Measurements from ENCODE around the gene MYLK2.

- no peak for TF ChIP-seq CTCF (conservative IDR thresholded peaks at IDR 0.05)
- no peak for TF ChIP-seq ZFX (IDR thresholded peaks at IDR 0.05)
Measured at GRCh38 chr20:31862157-31862470, 43.0 kb downstream of the MYLK2 start.
